Psoas muscle (tissue), 8 donors: ENCODE measurements around the gene GALNT5. TPM values are rescaled to one million over a fixed set of nuclear protein-coding genes. Genes with fewer than 3 reads are reported as not detected.

ENCODE experiments used
- ATAC-seq, 4 donors: fragments of 200-7000 bp; cut with Tn5 transposase; one replicate each; pipeline ENCODE4 v1.9.1; 2020; ENCODE audit warnings: moderate library complexity in 3 of 4, mild to moderate bottlenecking in 2 of 4
- DNase-seq, 2 donors: peaks; one replicate each; pipeline ENCODE4 v3.0.0-alpha.2; 2020
- H3K27ac ChIP-seq: fragments of 200-600 bp; one replicate; pipeline ENCODE4 v1.8.0; 2022
- H3K27me3 ChIP-seq, 3 donors: fragments of 200-600 bp in 1 of 3; one replicate each; pipeline versions ENCODE4 v1.6.1 to v1.8.0; 2013 to 2022; ENCODE audit warnings: low read length in 2 of 3, mild to moderate bottlenecking in 2 of 3, moderate library complexity in 1 of 3; ENCODE audit not compliant: insufficient read depth in 3 of 3
- H3K36me3 ChIP-seq, 2 donors: fragments of 200-600 bp in 1 of 2; one replicate each; pipeline versions ENCODE4 v1.6.1 to v1.8.0; 2013 to 2022; ENCODE audit warnings: low read depth in 1 of 2, mild to moderate bottlenecking in 1 of 2, moderate library complexity in 1 of 2; ENCODE audit not compliant: insufficient read depth in 1 of 2
- H3K4me1 ChIP-seq: fragments of 200-600 bp; one replicate; pipeline ENCODE4 v1.8.0; 2022
- H3K4me3 ChIP-seq: fragments of 200-600 bp; one replicate; pipeline ENCODE4 v1.8.0; 2022; ENCODE audit warnings: mild to moderate bottlenecking
- H3K9me3 ChIP-seq: fragments of 200-600 bp; one replicate; pipeline ENCODE4 v1.8.0; 2022
- WGBS, 3 donors: extraction: QIAGEN DNeasy Blood & Tissue Kit; methylation state at CpG; one replicate each; pipeline versions ENCODE4 v1.1.6 to v1.1.7; 2013; 5-methylcytosine and 5-hydroxymethylcytosine counted together
- intact Hi-C, 2 donors: fragments of 100-400 bp; cut with DNase I; formaldehyde crosslinking; loops; one replicate each; pipeline versions ENCODE4 v1.11.0 to v1.14.2; 2022
- polyA plus RNA-seq, 3 donors: library from polyadenylated mRNA; stranded (reverse); fragments of 200-250 nt; gene quantifications; one replicate each; pipeline ENCODE4 v1.2.3, GENCODE V29; 2013
- total RNA-seq, 4 donors: library from RNA; stranded (reverse); fragmentation: NEBNext Ultra II Directional in 2 of 4; extraction: Animal tissue kit (Norgen Biotek cat#: 25700) in 2 of 4; gene quantifications; one replicate each; pipeline versions ENCODE4 v1.2.1 to v1.2.4, GENCODE V29; 2021 to 2023
- TF ChIP-seq, protein P1 (sequence below): fragments of 200-600 bp; IDR thresholded peaks from one replicate; pipeline ENCODE4 v1.8.0; 2022; ENCODE audit warnings: antibody characterized with exemption
- donor health status: healthy with polysubstance abuse.
- donor health status: DM: no; HTN: no; CAD: no; lungs with moderate emphysema.
- donor health status: Bipolar disorder and iron deficiency.
- donor health status: healthy.
- donor health status: DM: yes; HTN: yes; CAD: no.
- donor health status: DM: no; HTN: no; CAD: no.
- donor health status: DM: no; HTN: no; CAD: no.
- donor health status: DM: yes; HTN: yes; CAD: no.

Gene GALNT5
- total and polyA plus RNA-seq, 7 donors: under 0.01 to 0.06 TPM; not detected in 5

DNA sequence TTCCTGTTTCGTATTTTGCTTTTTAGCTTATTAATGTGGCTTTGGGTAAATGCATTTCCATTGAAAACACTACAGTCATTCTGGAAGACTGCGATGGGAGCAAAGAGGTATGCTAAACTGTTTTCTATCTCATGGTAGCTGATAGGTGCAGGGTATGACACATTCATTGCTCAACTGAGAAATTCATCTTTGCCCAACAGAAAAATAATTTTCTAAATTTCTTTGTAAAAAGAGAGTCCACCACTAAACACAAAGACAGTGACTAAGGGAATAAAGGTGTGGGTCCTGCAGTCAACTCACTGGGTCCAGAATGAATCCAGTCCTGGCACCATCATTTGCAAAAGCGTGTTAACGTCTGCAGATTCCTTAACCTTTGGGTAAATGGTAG, 48.2 kb downstream of the GALNT5 start:
- no peak for DNase-seq
- 84 to 87% (median 86%) methylated on average over 4 of the region's 4 CpGs for WGBS, 3 donors
- ATAC-seq: no peak
- Histone ChIP-seq H3K36me3 (no peaks in the 10 kb centered on the region), H3K27ac (no peak overlapping the region), H3K27me3 (peaks cover 0 to 7% (median 0%) of the 10 kb centered on the region in 3 donors), H3K4me1 (no peaks in the 10 kb centered on the region), H3K9me3 (no peaks in the 10 kb centered on the region), H3K4me3 (no peak overlapping the region)
- intact Hi-C loops: no loop called here
- TF ChIP-seq, protein P1, sequence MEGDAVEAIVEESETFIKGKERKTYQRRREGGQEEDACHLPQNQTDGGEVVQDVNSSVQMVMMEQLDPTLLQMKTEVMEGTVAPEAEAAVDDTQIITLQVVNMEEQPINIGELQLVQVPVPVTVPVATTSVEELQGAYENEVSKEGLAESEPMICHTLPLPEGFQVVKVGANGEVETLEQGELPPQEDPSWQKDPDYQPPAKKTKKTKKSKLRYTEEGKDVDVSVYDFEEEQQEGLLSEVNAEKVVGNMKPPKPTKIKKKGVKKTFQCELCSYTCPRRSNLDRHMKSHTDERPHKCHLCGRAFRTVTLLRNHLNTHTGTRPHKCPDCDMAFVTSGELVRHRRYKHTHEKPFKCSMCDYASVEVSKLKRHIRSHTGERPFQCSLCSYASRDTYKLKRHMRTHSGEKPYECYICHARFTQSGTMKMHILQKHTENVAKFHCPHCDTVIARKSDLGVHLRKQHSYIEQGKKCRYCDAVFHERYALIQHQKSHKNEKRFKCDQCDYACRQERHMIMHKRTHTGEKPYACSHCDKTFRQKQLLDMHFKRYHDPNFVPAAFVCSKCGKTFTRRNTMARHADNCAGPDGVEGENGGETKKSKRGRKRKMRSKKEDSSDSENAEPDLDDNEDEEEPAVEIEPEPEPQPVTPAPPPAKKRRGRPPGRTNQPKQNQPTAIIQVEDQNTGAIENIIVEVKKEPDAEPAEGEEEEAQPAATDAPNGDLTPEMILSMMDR: no peak

DNA sequence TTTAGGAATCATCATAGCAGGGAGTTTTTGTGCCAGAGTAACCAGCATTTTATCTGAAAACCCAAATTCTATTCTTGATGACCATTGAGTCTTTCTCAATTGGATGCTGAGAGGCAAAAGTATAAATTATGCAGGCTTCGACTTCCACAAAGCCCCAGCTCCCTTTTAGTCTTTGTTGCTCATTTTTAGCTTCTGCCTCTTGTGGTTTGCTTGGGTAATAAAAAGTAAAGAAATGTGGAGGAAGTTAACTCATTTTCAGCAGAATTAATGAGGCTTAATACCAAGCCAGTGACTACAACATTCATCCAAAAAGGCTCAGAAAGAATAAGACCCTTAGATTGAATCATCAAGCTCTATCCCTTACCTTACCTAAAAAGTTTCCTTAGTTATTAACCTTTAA, 49.5 kb downstream of the GALNT5 start:
- Histone ChIP-seq H3K9me3 (no peaks in the 10 kb centered on the region), H3K4me1 (no peaks in the 10 kb centered on the region), H3K4me3 (no peak overlapping the region), H3K36me3 (no peaks in the 10 kb centered on the region), H3K27me3 (peaks cover 0 to 7% (median 0%) of the 10 kb centered on the region in 3 donors), H3K27ac (no peak overlapping the region)
- intact Hi-C loops: no loop called here
- TF ChIP-seq, protein P1: no peak
- DNase-seq (no peak), ATAC-seq (no peak)
- 42 to 65% (median 62%) methylated on average over 1 of the region's 1 CpG for WGBS, 3 donors

DNA sequence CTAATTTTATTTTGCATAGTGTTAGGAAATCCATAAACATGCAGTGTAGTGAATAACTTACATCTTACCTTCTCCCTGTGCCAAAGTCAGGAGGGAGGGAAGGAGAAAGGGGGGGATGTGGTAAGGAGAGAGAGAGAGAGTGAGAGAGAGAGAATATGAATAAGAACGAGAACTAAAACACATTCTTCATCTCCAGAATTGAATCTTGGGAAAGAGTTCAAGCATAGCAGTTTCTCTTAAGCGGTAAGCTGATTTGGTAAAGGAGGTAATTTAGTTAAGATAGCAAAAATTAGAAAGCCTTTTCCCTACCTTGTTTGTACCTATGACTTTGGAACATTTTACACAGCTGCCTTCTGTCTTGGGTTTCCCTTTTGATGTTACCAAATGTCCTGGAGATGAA, 52.4 kb downstream of the GALNT5 start:
- TF ChIP-seq, protein P1: no peak
- intact Hi-C loops: no loop called here
- Histone ChIP-seq H3K9me3 (no peaks in the 10 kb centered on the region), H3K4me3 (no peak overlapping the region), H3K27me3 (peaks cover 0 to 6% (median 0%) of the 10 kb centered on the region in 3 donors), H3K36me3 (no peaks in the 10 kb centered on the region), H3K27ac (no peak overlapping the region), H3K4me1 (no peaks in the 10 kb centered on the region)
- ATAC-seq (no peak), DNase-seq (no peak)
- WGBS, 3 donors: 82 to 94% (median 85%) methylated on average over 2 of the region's 2 CpGs

DNA sequence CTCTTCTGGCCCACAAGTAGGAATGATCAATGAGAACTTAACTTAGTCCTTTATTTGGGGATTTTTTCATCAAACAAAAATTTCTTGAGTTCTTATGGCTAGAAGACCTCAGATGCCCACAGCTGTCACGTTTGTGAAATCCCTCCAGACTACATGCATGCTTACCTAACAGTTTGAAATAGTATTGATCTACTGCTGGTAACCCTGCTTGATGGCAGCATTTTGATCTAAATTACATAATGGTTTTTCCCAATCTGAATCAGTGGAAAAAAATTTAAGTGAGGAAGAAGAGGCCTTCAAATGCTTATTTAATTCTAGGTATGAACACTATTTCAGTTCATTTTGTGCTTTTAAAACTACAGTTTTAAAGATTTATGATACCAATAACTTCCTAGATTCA, 54.2 kb downstream of the GALNT5 start:
- H3K27ac ChIP-seq: no peak overlapping the region
- H3K9me3 ChIP-seq: no peaks in the 10 kb centered on the region
- H3K4me1 ChIP-seq: no peaks in the 10 kb centered on the region
- TF ChIP-seq, protein P1: no peak
- intact Hi-C loops: no loop called here
- no peaks in the 10 kb centered on the region for H3K36me3 ChIP-seq
- H3K27me3 ChIP-seq: peaks cover 0 to 2% (median 0%) of the 10 kb centered on the region in 3 donors
- no peak for DNase-seq
- no peak overlapping the region for H3K4me3 ChIP-seq
- WGBS, 3 donors: 29 to 61% (median 53%) methylated on average over 1 of the region's 1 CpG
- ATAC-seq: no peak

- WGBS, 3 donors: 94 to 100% (median 96%) methylated on average over 1 of the region's 1 CpG
- DNase-seq (no peak), ATAC-seq (no peak)
- intact Hi-C loops: no loop called here
- Histone ChIP-seq H3K9me3 (no peaks in the 10 kb centered on the region), H3K4me3 (no peak overlapping the region), H3K27ac (no peak overlapping the region), H3K36me3 (no peaks in the 10 kb centered on the region), H3K4me1 (no peaks in the 10 kb centered on the region), H3K27me3 (peaks cover 0 to 2% (median 0%) of the 10 kb centered on the region in 3 donors)
- TF ChIP-seq, protein P1: no peak
Measured at GRCh38 chr2:157312866-157313486, 55.5 kb downstream of the GALNT5 start.
